Measurements from ENCODE around the gene TRIM10.
A peak's percentile ranks its signal among the peaks of the same experiment; 100 is the strongest.

The TRIM10 gene

DNA sequence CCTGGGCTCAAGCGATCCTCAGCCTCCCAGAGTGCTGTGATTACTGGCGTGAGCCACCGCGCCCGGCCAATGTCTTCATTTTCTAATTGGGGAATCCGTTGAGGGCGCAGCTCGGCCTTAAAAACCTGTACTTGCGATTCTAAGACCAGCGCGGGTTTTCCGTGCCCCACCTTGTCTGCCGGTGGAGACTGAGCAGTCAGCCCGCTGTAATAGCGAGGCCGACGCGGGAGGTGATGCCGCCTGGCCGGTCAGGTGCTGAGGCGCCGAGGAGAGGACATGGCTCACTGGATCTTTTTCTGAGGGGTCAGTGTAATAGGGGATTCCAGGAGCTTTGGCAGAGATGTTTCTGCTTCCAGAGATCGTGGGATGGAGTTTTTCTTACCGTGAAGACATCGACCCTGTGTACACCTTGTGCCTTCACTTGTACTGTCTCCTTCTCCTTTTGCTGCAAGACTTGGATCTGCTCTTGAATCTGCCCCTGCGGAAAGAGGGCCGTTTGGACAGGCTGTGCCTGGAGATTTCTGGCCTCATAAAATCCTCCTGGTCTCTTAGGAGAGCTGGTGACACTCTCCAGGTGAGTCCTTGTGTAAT is 49.6 kb downstream of the TRIM10 start:
- no peak for DNase-seq (ENCODE audit: low read depth)
- H3K4me3 ChIP-seq (ENCODE audit: low read depth, low read length), result no peak overlapping the region
- no peak for TF ChIP-seq POLR2A (IDR thresholded peaks at IDR 0.05; ENCODE audit: extremely low read depth, insufficient read length)
- TF ChIP-seq, protein P1, sequence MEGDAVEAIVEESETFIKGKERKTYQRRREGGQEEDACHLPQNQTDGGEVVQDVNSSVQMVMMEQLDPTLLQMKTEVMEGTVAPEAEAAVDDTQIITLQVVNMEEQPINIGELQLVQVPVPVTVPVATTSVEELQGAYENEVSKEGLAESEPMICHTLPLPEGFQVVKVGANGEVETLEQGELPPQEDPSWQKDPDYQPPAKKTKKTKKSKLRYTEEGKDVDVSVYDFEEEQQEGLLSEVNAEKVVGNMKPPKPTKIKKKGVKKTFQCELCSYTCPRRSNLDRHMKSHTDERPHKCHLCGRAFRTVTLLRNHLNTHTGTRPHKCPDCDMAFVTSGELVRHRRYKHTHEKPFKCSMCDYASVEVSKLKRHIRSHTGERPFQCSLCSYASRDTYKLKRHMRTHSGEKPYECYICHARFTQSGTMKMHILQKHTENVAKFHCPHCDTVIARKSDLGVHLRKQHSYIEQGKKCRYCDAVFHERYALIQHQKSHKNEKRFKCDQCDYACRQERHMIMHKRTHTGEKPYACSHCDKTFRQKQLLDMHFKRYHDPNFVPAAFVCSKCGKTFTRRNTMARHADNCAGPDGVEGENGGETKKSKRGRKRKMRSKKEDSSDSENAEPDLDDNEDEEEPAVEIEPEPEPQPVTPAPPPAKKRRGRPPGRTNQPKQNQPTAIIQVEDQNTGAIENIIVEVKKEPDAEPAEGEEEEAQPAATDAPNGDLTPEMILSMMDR (IDR thresholded peaks at IDR 0.05; ENCODE audit: low read depth, low read length), result no peak

- no peak for DNase-seq (ENCODE audit: low read depth)
- no peak for TF ChIP-seq MAX (IDR thresholded peaks at IDR 0.05; ENCODE audit: low read depth, low read length)
- TF ChIP-seq, protein P1 (IDR thresholded peaks at IDR 0.05; ENCODE audit: low read depth, low read length), result peak; percentile 10
- TF ChIP-seq MYC (IDR thresholded peaks at IDR 0.05; ENCODE audit: low read depth, low read length), result no peak
Measured at GRCh38 chr6:30104661-30105060, 56.4 kb downstream of the TRIM10 start.

DNA sequence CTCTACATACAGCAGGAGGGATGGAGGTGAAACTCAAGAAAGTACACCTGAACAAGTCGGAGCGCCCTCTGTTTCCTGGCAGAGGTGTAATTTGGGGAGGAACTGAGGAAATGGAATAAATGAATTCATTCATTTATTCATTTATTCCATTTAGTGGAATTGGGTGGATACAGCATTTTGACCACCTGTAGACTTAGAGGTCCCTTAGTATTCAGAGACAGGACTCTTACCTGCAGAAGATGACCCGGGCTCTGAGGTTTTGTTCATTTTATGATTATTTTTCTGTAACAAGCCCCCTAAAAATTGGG is 57.2 kb downstream of the TRIM10 start:
- no peak for DNase-seq (ENCODE audit: low read depth)
- no peak for TF ChIP-seq MYC (IDR thresholded peaks at IDR 0.05; ENCODE audit: low read depth, low read length)
- TF ChIP-seq, protein P1 (IDR thresholded peaks at IDR 0.05; ENCODE audit: low read depth, low read length), result no peak
- TF ChIP-seq MAX (IDR thresholded peaks at IDR 0.05; ENCODE audit: low read depth, low read length), result no peak
- no peak for TF ChIP-seq POLR2A (IDR thresholded peaks at IDR 0.05; ENCODE audit: extremely low read depth, insufficient read length)
- H3K4me3 ChIP-seq (ENCODE audit: low read depth, low read length), result no peak overlapping the region

More at GRCh38 chr6:30104661-30105060, 56.4 kb downstream of the TRIM10 start:
- H3K4me3 ChIP-seq (ENCODE audit: low read depth, low read length), result no peak overlapping the region

- DNase-seq (ENCODE audit: low read depth), result peak; percentile 90
- H3K4me3 ChIP-seq (ENCODE audit: low read depth, low read length), result no peak overlapping the region
- TF ChIP-seq MAX (IDR thresholded peaks at IDR 0.05; ENCODE audit: low read depth, low read length), result peak; percentile 43; the same call in 1 of the 2 replicates
- TF ChIP-seq MYC (IDR thresholded peaks at IDR 0.05; ENCODE audit: low read depth, low read length), result peak; percentile 19; the same call in 1 of the 2 replicates
- no peak for TF ChIP-seq POLR2A (IDR thresholded peaks at IDR 0.05; ENCODE audit: extremely low read depth, insufficient read length)
- TF ChIP-seq, protein P1 (IDR thresholded peaks at IDR 0.05; ENCODE audit: low read depth, low read length), result peak; percentile 97
Measured at GRCh38 chr6:30102970-30103871, 57.8 kb downstream of the TRIM10 start.

- H3K4me3 ChIP-seq (ENCODE audit: low read depth, low read length), result peak overlapping the region; percentile 28
- TF ChIP-seq POLR2A (IDR thresholded peaks at IDR 0.05; ENCODE audit: extremely low read depth, insufficient read length) (no peak), MAX (IDR thresholded peaks at IDR 0.05; ENCODE audit: low read depth, low read length) (no peak), MYC (IDR thresholded peaks at IDR 0.05; ENCODE audit: low read depth, low read length) (no peak)
- TF ChIP-seq, protein P1 (IDR thresholded peaks at IDR 0.05; ENCODE audit: low read depth, low read length), result no peak
- DNase-seq (ENCODE audit: low read depth), result peak; percentile 79
Measured at GRCh38 chr6:30102414-30102969, 58.5 kb downstream of the TRIM10 start.

All from NB4 (cell line).